H1 (cell line): ENCODE data around the gene MED31. TPM values are rescaled to one million over a fixed set of nuclear protein-coding genes. Genes with fewer than 3 reads are reported as not detected.

Experiments
- CTCF ChIA-PET: fragments of 300-600 bp; sonication (Branson Sonifier 250); formaldehyde crosslinking; loops from one replicate; lab custom pipeline; 2021; ENCODE audit not compliant: partially characterized antibody; lab: Charles Lee
- POLR2A ChIA-PET: fragments of 300-600 bp; sonication (Branson Sonifier 250); formaldehyde crosslinking; loops from one replicate; lab custom pipeline; 2021; ENCODE audit warnings: inconsistent platforms; ENCODE audit not compliant: partially characterized antibody; lab: Charles Lee
- DNase-seq, 2 experiments: peaks; one replicate each; pipeline versions ENCODE4 v3.0.0 to v3.0.0-alpha.2; 2010 to 2022; ENCODE audit warnings: low spot score in 2 of 2, low read depth in 1 of 2, mixed read lengths in 1 of 2
- FAIRE-seq: peaks from 2 replicates; lab custom pipeline; 2011; peaks lifted over from hg19 to GRCh38; lab: Jason Lieb, UNC
- H2AFZ ChIP-seq: 2 replicates; pipeline ENCODE4 v1.8.1; 2012; ENCODE audit warnings: low read length, inconsistent platforms
- H2AK5ac ChIP-seq: 2 replicates; pipeline ENCODE4 v1.6.1; 2013; ENCODE audit warnings: low read depth, low read length
- H2BK120ac ChIP-seq: replicated peaks from 2 replicates; pipeline ENCODE3; 2013; ENCODE audit warnings: low read depth, low read length, inconsistent platforms
- H2BK12ac ChIP-seq: 2 replicates; pipeline ENCODE4 v1.6.1; 2013; ENCODE audit warnings: low read depth, low read length
- H2BK15ac ChIP-seq: 2 replicates; pipeline ENCODE4 v1.6.1; 2013; ENCODE audit warnings: low read length
- H2BK20ac ChIP-seq: 2 replicates; pipeline ENCODE4 v1.6.1; 2013; ENCODE audit warnings: low read length
- H2BK5ac ChIP-seq: 2 replicates; pipeline ENCODE4 v1.6.1; 2013; ENCODE audit warnings: low read depth, low read length
- H3K14ac ChIP-seq: 2 replicates; pipeline ENCODE4 v1.6.1; 2013; ENCODE audit warnings: inconsistent platforms; ENCODE audit not compliant: insufficient read length
- H3K18ac ChIP-seq: 2 replicates; pipeline ENCODE4 v1.6.1; 2013; ENCODE audit warnings: low read length; ENCODE audit errors: extremely low read depth
- H3K23ac ChIP-seq: 2 replicates; pipeline ENCODE4 v1.6.1; 2013; ENCODE audit warnings: inconsistent platforms; ENCODE audit not compliant: insufficient read length
- H3K23me2 ChIP-seq: 2 replicates; pipeline ENCODE4 v1.6.1; 2013; ENCODE audit warnings: low read depth, low read length
- H3K27ac ChIP-seq: 2 replicates; pipeline ENCODE4 v1.6.1; 2011; ENCODE audit warnings: low read depth, low read length, inconsistent platforms
- H3K27me3 ChIP-seq, 4 experiments: replicated peaks in 1 of 4; 1 replicate in 1 of 4; 2 replicates in 3 of 4; pipeline versions ENCODE4 v1.6.1 to v1.8.1; 2011 to 2013; ENCODE audit warnings: low read length in 3 of 4, mild to moderate bottlenecking in 3 of 4, inconsistent platforms in 2 of 4, mixed read lengths in 2 of 4, moderate library complexity in 1 of 4; ENCODE audit not compliant: control insufficient read depth in 3 of 4, insufficient read depth in 3 of 4; ENCODE audit errors: extremely low read depth in 1 of 4
- H3K36me3 ChIP-seq, 4 experiments: 2 replicates each; pipeline versions ENCODE4 v1.6.1 to v1.8.1; 2011 to 2013; ENCODE audit warnings: mild to moderate bottlenecking in 4 of 4, low read length in 3 of 4, moderate library complexity in 2 of 4, control low read depth in 1 of 4, inconsistent platforms in 1 of 4; ENCODE audit not compliant: insufficient read depth in 4 of 4, control insufficient read depth in 2 of 4
- H3K4ac ChIP-seq: replicated peaks from 2 replicates; pipeline ENCODE3; 2013; ENCODE audit warnings: low read length, low read depth, mixed read lengths, inconsistent platforms; ENCODE audit not compliant: insufficient read length
- H3K4me1 ChIP-seq, 4 experiments: replicated peaks in 1 of 4; 1 replicate in 1 of 4; 2 replicates in 3 of 4; pipeline versions ENCODE4 v1.6.1 to v1.8.1; 2011 to 2013; ENCODE audit warnings: low read length in 3 of 4, inconsistent platforms in 2 of 4, mixed read lengths in 1 of 4; ENCODE audit not compliant: insufficient read depth in 4 of 4, control insufficient read depth in 3 of 4
- H3K4me2 ChIP-seq, 2 experiments: 2 replicates each; pipeline versions ENCODE4 v1.6.1 to v1.8.1; 2011 to 2013; ENCODE audit warnings: low read depth in 2 of 2, low read length in 2 of 2, control low read depth in 1 of 2, inconsistent platforms in 1 of 2, mild to moderate bottlenecking in 1 of 2; ENCODE audit not compliant: insufficient read depth in 1 of 2
- H3K4me3 ChIP-seq, 4 experiments: fragments of 200-600, 300-600 bp in 1 of 4; sonication (generic), shearing (Covaris generic), sonication (Bioruptor Twin) in 1 of 4; 2 replicates each; pipeline versions ENCODE4 v1.5.1 to v1.8.1; 2011 to 2016; ENCODE audit warnings: low read length in 4 of 4, low read depth in 3 of 4, control low read depth in 2 of 4, inconsistent platforms in 2 of 4, mild to moderate bottlenecking in 2 of 4, mixed read lengths in 1 of 4, moderate library complexity in 1 of 4; ENCODE audit not compliant: insufficient read depth in 2 of 4; ENCODE audit errors: extremely low read depth in 1 of 4
- H3K56ac ChIP-seq: replicated peaks from 2 replicates; pipeline ENCODE3; 2013; ENCODE audit warnings: low read depth, mild to moderate bottlenecking, mixed read lengths, low read length, inconsistent platforms; ENCODE audit not compliant: insufficient read length
- H3K79me1 ChIP-seq: 2 replicates; pipeline ENCODE4 v1.6.1; 2013; ENCODE audit warnings: low read depth, low read length, control low read depth
- H3K79me2 ChIP-seq, 2 experiments: 2 replicates each; pipeline versions ENCODE4 v1.6.1 to v1.8.1; 2012 to 2013; ENCODE audit warnings: low read length in 2 of 2, mild to moderate bottlenecking in 2 of 2, inconsistent platforms in 1 of 2; ENCODE audit not compliant: insufficient read depth in 2 of 2, control insufficient read depth in 1 of 2
- H3K9ac ChIP-seq, 4 experiments: replicated peaks in 1 of 4; 1 replicate in 1 of 4; 2 replicates in 3 of 4; pipeline versions ENCODE4 v1.6.1 to v1.8.1; 2011 to 2013; ENCODE audit warnings: low read depth in 3 of 4, low read length in 3 of 4, control low read depth in 2 of 4, mild to moderate bottlenecking in 2 of 4, moderate library complexity in 2 of 4, inconsistent platforms in 1 of 4; ENCODE audit errors: extremely low read depth in 1 of 4
- H3K9me3 ChIP-seq, 2 experiments: 2 replicates each; pipeline versions ENCODE4 v1.6.1 to v1.8.1; 2012 to 2013; ENCODE audit warnings: mild to moderate bottlenecking in 2 of 2, moderate library complexity in 2 of 2, control low read depth in 1 of 2, inconsistent platforms in 1 of 2, low read depth in 1 of 2, low read length in 1 of 2, mixed read lengths in 1 of 2; ENCODE audit not compliant: insufficient read depth in 2 of 2
- H4K20me1 ChIP-seq, 2 experiments: replicated peaks in 1 of 2; 2 replicates each; pipeline versions ENCODE3 to v1.8.1; 2011 to 2013; ENCODE audit warnings: inconsistent platforms in 2 of 2, low read length in 2 of 2, mild to moderate bottlenecking in 1 of 2; ENCODE audit not compliant: insufficient read depth in 2 of 2, control insufficient read depth in 1 of 2
- H4K5ac ChIP-seq: 2 replicates; pipeline ENCODE4 v1.6.1; 2013; ENCODE audit warnings: low read length, low read depth, mixed read lengths, inconsistent platforms; ENCODE audit not compliant: insufficient read length
- H4K8ac ChIP-seq: 2 replicates; pipeline ENCODE4 v1.8.0; 2013; ENCODE audit warnings: mild to moderate bottlenecking, moderate library complexity, low read length, inconsistent platforms; ENCODE audit not compliant: insufficient read depth; ENCODE audit errors: extremely low read depth
- H4K91ac ChIP-seq: replicated peaks from 2 replicates; pipeline ENCODE3; 2013; ENCODE audit warnings: low read length, mixed read lengths, inconsistent platforms; ENCODE audit not compliant: insufficient read length
- EGR1 ChIP-seq: IDR thresholded peaks from 2 replicates; pipeline ENCODE4 v1.6.1; 2011; ENCODE audit warnings: low read depth, low read length, borderline replicate concordance
- GTF2F1 ChIP-seq: IDR thresholded peaks from 2 replicates; pipeline ENCODE4 v1.6.1; 2012; ENCODE audit warnings: low read depth, low read length, improper control_type of control experiment, borderline replicate concordance
- HDAC2 ChIP-seq, 2 experiments: fragments of 300-600 bp in 1 of 2; sonication (generic) in 1 of 2; IDR thresholded peaks; 2 replicates each; pipeline ENCODE4 v1.6.1; 2011 to 2012; ENCODE audit warnings: low read depth in 2 of 2, low read length in 2 of 2, mild to moderate bottlenecking in 2 of 2, moderate library complexity in 2 of 2, borderline replicate concordance in 1 of 2, inconsistent platforms in 1 of 2
- HDAC6 ChIP-seq: IDR thresholded peaks from one replicate; pipeline ENCODE4 v1.7.1; 2012; ENCODE audit warnings: low read depth, mild to moderate bottlenecking, inconsistent platforms, low read length, moderate library complexity
- KDM1A ChIP-seq: fragments of 200-600, 300-600 bp; sonication (generic); IDR thresholded peaks from 2 replicates; pipeline ENCODE4 v1.7.1; 2016; ENCODE audit warnings: mild to moderate bottlenecking, low read length, borderline replicate concordance
- PHF8 ChIP-seq: fragments of 200-600 bp; sonication (generic); conservative IDR thresholded peaks from 2 replicates; pipeline ENCODE4 v1.7.1; 2012; ENCODE audit warnings: low read depth, mild to moderate bottlenecking, inconsistent platforms, low read length, moderate library complexity
- POLR2A ChIP-seq, 2 experiments: IDR thresholded peaks; 1 replicate in 1 of 2; 2 replicates in 1 of 2; pipeline ENCODE4 v1.6.1; 2011; ENCODE audit warnings: low read depth in 2 of 2, low read length in 2 of 2, mild to moderate bottlenecking in 2 of 2; ENCODE audit errors: control extremely low read depth in 1 of 2
- POLR2AphosphoS5 ChIP-seq: IDR thresholded peaks from 2 replicates; pipeline ENCODE4 v1.6.1; 2011; ENCODE audit warnings: low read depth, low read length
- SIX5 ChIP-seq: IDR thresholded peaks from 2 replicates; pipeline ENCODE4 v1.6.1; 2011; ENCODE audit warnings: mild to moderate bottlenecking, low read depth, low read length
- SP1 ChIP-seq: IDR thresholded peaks from 2 replicates; pipeline ENCODE4 v1.6.1; 2011; ENCODE audit warnings: low read depth, low read length
- WGBS, 2 experiments: shearing (Covaris generic) in 1 of 2; methylation state at CpG; one replicate each; pipeline versions ENCODE4 v1.1.6 to v1.1.7; 2013 to 2015; ENCODE audit warnings: low lambda C conversion rate in 2 of 2, mixed read lengths in 2 of 2, inconsistent platforms in 1 of 2, low coverage in 1 of 2, missing lambda C conversion rate in 1 of 2; ENCODE audit not compliant: insufficient replicate concordance in 2 of 2, insufficient coverage in 1 of 2, insufficient read length in 1 of 2; ENCODE audit errors: extremely low coverage in 1 of 2, missing lambda C conversion rate in 1 of 2; 5-methylcytosine and 5-hydroxymethylcytosine counted together
- polyA plus RNA-seq, 7 experiments: library from polyadenylated mRNA; depleted of rRNA in 3 of 7; stranded (reverse) in 5 of 7; unstranded in 2 of 7; fragments of >200 nt in 5 of 7; fragments of 200-250 nt in 2 of 7; gene quantifications; 1 replicate in 5 of 7; 2 replicates in 1 of 7; 4 replicates in 1 of 7; pipeline versions ENCODE4 v1.2.1 to v1.2.3, GENCODE V29; 2011 to 2013; ENCODE audit warnings: missing spikeins in 2 of 7, mixed read lengths in 2 of 7
- total RNA-seq: library from RNA; stranded (reverse); fragmentation: NEBNext Ultra II Directional; extraction: Animal tissue kit (Norgen Biotek cat#: 25700); gene quantifications from 2 replicates; pipeline ENCODE4 v1.2.1, GENCODE V29; 2021

The MED31 gene
- total and polyA plus RNA-seq, 2 of the 8 experiments (the other 6 are each of a cell fraction or from before 2014, with no cell fraction given), result 4.6 to 12.3 TPM

DNA sequence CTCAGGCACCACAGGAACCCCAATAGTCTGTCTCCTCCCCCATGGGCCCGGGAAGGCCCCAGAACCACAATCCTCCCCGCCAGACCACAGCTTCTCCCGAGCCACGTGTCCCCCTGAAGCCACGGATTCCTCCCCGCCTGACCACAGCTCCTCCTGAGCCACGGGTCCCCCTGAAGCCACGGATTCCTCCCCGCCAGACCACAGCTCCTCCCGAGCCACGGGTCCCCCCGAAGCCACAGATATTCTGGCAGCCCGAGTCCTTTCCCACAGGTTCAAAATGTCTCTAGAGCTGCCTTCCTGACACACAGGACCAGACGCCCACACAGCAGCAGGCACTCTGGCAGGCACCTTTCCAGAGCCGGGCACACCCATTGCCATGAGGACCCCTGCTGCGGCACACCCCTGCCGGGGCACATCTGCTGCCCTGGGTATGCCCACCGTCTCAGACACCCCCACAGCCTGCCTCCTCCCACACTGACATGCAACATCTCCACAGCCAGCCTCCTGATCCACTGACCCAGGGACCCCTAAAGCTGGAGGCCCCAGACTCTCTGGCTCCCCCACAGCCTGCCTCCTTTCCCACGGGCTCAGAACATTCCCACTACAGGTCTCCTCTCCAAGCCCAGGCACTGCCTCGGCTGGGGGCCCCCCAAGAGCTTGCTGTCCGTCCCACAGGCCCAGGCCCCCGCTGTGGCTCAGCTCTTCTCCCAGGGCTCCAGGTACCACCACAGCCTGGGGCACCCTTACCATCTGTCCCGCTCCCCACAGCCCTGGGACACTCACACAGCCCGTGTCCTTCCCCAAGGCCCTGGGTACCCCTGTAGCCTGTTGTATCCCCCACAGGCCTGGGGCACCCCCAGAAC, 13.1 kb downstream of the MED31 start:
- H3K4me2 ChIP-seq, result no peak overlapping the region; a peak in 1 of 4 replicates
- H3K79me2 ChIP-seq, result peaks cover 0 to 32% of the 10 kb centered on the region in 2 experiments; a peak in 2 of 4 replicates
- no peak overlapping the region for H2BK120ac ChIP-seq
- H3K9ac ChIP-seq, result no peak overlapping the region
- no peak overlapping the region for H2BK15ac ChIP-seq
- TF ChIP-seq KDM1A (no peak), HDAC6 (no peak), POLR2A (IDR thresholded peaks at IDR 0.05; ENCODE audit: control extremely low read depth in 1 of 2, low read depth in 2 of 2, low read length in 2 of 2) (no peak), POLR2AphosphoS5 (no peak), SIX5 (no peak), EGR1 (no peak), SP1 (no peak), HDAC2 (IDR thresholded peaks at IDR 0.05; ENCODE audit: borderline replicate concordance in 1 of 2, low read depth in 2 of 2, low read length in 2 of 2) (no peak), GTF2F1 (no peak), PHF8 (no peak)
- H3K4ac ChIP-seq, result no peak overlapping the region
- H4K91ac ChIP-seq, result no peak overlapping the region
- H3K23me2 ChIP-seq, result peaks cover 10% of the 10 kb centered on the region
- peaks cover 4 to 26% (median 8%) of the 10 kb centered on the region in 4 experiments; a peak in 6 of 8 replicates for H3K36me3 ChIP-seq
- H3K18ac ChIP-seq, result no peak overlapping the region
- H3K56ac ChIP-seq, result no peak overlapping the region
- H3K27ac ChIP-seq, result no peak overlapping the region
- no peaks in the 10 kb centered on the region for H3K27me3 ChIP-seq
- WGBS, 2 experiments, result 89% methylated on average over 22 of the region's 24 CpGs; no CpG with 5 or more reads in 1 of the 2 experiments
- no peak overlapping the region for H2AFZ ChIP-seq
- H3K9me3 ChIP-seq, result no peaks in the 10 kb centered on the region
- H2BK12ac ChIP-seq, result no peak overlapping the region
- H4K20me1 ChIP-seq, result peaks cover 0 to 8% of the 10 kb centered on the region in 2 experiments
- 0 out of 2 replicates have a peak overlapping the region, but pooled peaks have one; percentile 82 for H4K8ac ChIP-seq
- no peak overlapping the region for H3K4me3 ChIP-seq
- H3K14ac ChIP-seq, result no peak overlapping the region
- no peak for FAIRE-seq
- ChIA-PET CTCF (interaction anchor here (0.8 to 0.9 kb wide), 2 partner anchors 10 to 30 kb away, joined by 3 read pairs; no protein-coding TSS in a partner anchor), POLR2A (interaction anchor here (0.7 to 2.0 kb wide), 6 partner anchors 10 to 143 kb away, joined by 3 to 6 read pairs (median 4); partner anchors contain the start of genes C17orf100 and MED31)
- H3K4me1 ChIP-seq, result peaks cover 0 to 10% (median 2%) of the 10 kb centered on the region in 4 experiments; a peak in 4 of 7 replicates
- no peak for DNase-seq
- no peak overlapping the region for H4K5ac ChIP-seq
- H3K79me1 ChIP-seq, result 0 out of 2 replicates have a peak, but pooled peaks cover 4% of the 10 kb centered on the region
- H3K23ac ChIP-seq, result no peak overlapping the region
- H2BK5ac ChIP-seq, result no peak overlapping the region
- H2AK5ac ChIP-seq, result no peak overlapping the region
- no peak overlapping the region for H2BK20ac ChIP-seq
